Smooth muscle cell (in vitro differentiated cells): ENCODE results near the gene STEEP1. TPM values are rescaled to one million over a fixed set of nuclear protein-coding genes. Genes with fewer than 3 reads are reported as not detected.

Source experiments
- DNase-seq: peaks from one replicate; lab custom pipeline; 2025; ENCODE audit not compliant: unreplicated experiment; lab: John Stamatoyannopoulos, UW
- H2AFZ ChIP-seq: fragments of 200-600 bp; sonication (generic); 2 replicates; pipeline ENCODE4 v1.6.0; 2016; ENCODE audit warnings: antibody characterized with exemption, low read depth, mild to moderate bottlenecking
- H3F3A ChIP-seq: fragments of 200-600 bp; sonication (generic); 2 replicates; pipeline ENCODE4 v1.6.0; 2017; ENCODE audit warnings: antibody characterized with exemption, low read depth
- H3K27ac ChIP-seq: fragments of 200-600 bp; sonication (generic); 2 replicates; pipeline ENCODE4 v1.5.1; 2016; ENCODE audit warnings: low read depth, mild to moderate bottlenecking
- H3K27me3 ChIP-seq: fragments of 200-600 bp; sonication (generic); 2 replicates; pipeline ENCODE4 v1.6.1; 2016; ENCODE audit warnings: low read depth, mild to moderate bottlenecking
- H3K36me3 ChIP-seq: fragments of 200-600 bp; sonication (generic); 2 replicates; pipeline ENCODE4 v1.5.1; 2016; ENCODE audit warnings: low read depth
- H3K4me1 ChIP-seq: fragments of 200-600 bp; sonication (generic); 2 replicates; pipeline ENCODE4 v1.5.1; 2016; ENCODE audit warnings: low read depth
- H3K4me2 ChIP-seq: fragments of 200-600 bp; sonication (generic); 2 replicates; pipeline ENCODE4 v1.6.0; 2016; ENCODE audit warnings: mild to moderate bottlenecking
- H3K4me3 ChIP-seq: fragments of 200-600 bp; sonication (generic); 2 replicates; pipeline ENCODE4 v1.5.1; 2016; ENCODE audit warnings: mild to moderate bottlenecking
- H3K79me2 ChIP-seq: fragments of 200-600 bp; sonication (generic); 2 replicates; pipeline ENCODE4 v1.6.0; 2016; ENCODE audit warnings: low read depth, mild to moderate bottlenecking
- H3K9ac ChIP-seq: fragments of 200-600 bp; sonication (generic); 2 replicates; pipeline ENCODE4 v1.6.0; 2016; ENCODE audit warnings: low read depth
- H3K9me3 ChIP-seq: fragments of 200-600 bp; sonication (generic); replicated peaks from 2 replicates; pipeline ENCODE4 v1.5.1; 2016; ENCODE audit warnings: low read depth
- H4K20me1 ChIP-seq: fragments of 200-600 bp; sonication (generic); 2 replicates; pipeline ENCODE4 v1.6.0; 2016; ENCODE audit warnings: low read depth
- WGBS: methylation state at CpG from one replicate; pipeline ENCODE4 v1.1.7; 2016; ENCODE audit warnings: low lambda C conversion rate; 5-methylcytosine and 5-hydroxymethylcytosine counted together
- polyA plus RNA-seq: library from polyadenylated mRNA; unstranded; fragments of >200 nt; fragmentation: Nextera tagmentation; extraction: Ambion mirVana; gene quantifications from 2 replicates; pipeline ENCODE4 v1.2.1, GENCODE V29; 2016
- total RNA-seq: library from RNA; depleted of rRNA; stranded (reverse); fragments of >200 nt; gene quantifications from 2 replicates; pipeline ENCODE4 v1.2.3, GENCODE V29; 2014
- TF ChIP-seq, protein P1 (sequence below): fragments of 200-600 bp; sonication (generic); IDR thresholded peaks from 2 replicates; pipeline ENCODE4 v1.5.1; 2017; ENCODE audit warnings: borderline replicate concordance, mild to moderate bottlenecking, antibody characterized with exemption; ENCODE audit not compliant: insufficient read depth, poor library complexity, severe bottlenecking

STEEP1 gene
- total and polyA plus RNA-seq, 2 experiments from 2014 or later = 9.8 to 20.6 TPM

DNA sequence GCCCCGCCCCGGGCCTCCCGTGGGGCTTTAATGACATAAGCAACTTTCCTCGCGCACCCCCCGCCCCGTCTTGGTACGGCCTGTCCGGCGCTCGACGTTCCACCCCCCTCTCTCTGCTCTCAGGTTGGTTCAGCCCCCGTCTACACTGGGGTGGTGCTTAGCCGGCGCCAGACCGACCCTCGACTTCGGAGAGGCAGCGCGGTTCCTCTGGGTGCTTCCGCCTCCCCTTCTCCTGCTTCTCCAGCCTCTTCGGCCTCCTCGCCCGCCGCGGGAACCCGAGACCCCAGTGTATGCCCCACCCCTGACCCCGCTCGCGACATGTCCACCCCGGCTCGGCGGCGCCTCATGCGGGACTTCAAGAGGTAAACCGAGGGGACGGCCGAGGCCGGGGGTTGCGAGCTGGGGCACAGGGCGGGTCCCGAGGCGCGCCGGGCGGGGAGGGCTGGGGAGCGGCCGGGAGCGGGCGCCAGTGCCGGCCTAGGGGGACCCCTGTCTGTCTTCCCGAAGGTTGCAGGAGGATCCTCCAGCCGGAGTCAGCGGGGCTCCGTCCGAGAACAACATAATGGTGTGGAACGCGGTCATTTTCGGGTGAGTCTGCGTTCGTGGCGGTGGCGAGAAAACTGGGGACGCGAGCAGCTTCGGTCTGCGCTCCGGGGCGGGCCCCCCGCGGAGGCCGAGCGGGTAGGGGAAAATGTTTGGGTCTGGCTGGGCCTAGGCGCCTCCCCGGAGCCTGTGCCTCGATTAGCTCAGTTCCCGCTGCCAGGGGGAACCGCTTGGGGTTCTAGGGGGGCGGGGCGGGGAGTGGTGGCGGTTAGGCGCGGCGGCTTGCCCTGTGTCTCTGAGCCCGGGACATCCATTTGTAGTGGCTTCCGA is 9.4 kb upstream of the STEEP1 start, which contains the start of gene UBE2A:
Gene UBE2A (plus strand): TSS at position 170 of the 873 bp plus-strand sequence. CDS start 149 bp downstream, at position 319.
- Histone ChIP-seq H4K20me1 (peaks cover 6% of the 10 kb centered on the region), H3K79me2 (peaks cover 16% of the 10 kb centered on the region)
- WGBS = 39% methylated on average over 45 of the region's 86 CpGs

GRCh38 chrX:119573840-119574393 is 8.7 kb upstream of the STEEP1 start:
- Histone ChIP-seq H3F3A (no peaks in the 10 kb centered on the region), H3K4me1 (peaks cover 7% of the 10 kb centered on the region), H3K27me3 (no peaks in the 10 kb centered on the region), H3K4me3 (peak overlapping the region; percentile 85), H3K36me3 (no peaks in the 10 kb centered on the region), H3K9me3 (no peaks in the 10 kb centered on the region), H4K20me1 (peaks cover 6% of the 10 kb centered on the region), H2AFZ (peak overlapping the region; percentile 94), H3K9ac (peak overlapping the region; percentile 90), H3K4me2 (peak overlapping the region; percentile 87), H3K27ac (peak overlapping the region; percentile 87), H3K79me2 (peaks cover 16% of the 10 kb centered on the region)
- TF ChIP-seq, protein P1, sequence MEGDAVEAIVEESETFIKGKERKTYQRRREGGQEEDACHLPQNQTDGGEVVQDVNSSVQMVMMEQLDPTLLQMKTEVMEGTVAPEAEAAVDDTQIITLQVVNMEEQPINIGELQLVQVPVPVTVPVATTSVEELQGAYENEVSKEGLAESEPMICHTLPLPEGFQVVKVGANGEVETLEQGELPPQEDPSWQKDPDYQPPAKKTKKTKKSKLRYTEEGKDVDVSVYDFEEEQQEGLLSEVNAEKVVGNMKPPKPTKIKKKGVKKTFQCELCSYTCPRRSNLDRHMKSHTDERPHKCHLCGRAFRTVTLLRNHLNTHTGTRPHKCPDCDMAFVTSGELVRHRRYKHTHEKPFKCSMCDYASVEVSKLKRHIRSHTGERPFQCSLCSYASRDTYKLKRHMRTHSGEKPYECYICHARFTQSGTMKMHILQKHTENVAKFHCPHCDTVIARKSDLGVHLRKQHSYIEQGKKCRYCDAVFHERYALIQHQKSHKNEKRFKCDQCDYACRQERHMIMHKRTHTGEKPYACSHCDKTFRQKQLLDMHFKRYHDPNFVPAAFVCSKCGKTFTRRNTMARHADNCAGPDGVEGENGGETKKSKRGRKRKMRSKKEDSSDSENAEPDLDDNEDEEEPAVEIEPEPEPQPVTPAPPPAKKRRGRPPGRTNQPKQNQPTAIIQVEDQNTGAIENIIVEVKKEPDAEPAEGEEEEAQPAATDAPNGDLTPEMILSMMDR = no peak
- DNase-seq = peak; percentile 10
- WGBS = 35% methylated on average over 30 of the region's 30 CpGs

More for the DNA sequence above, 9.4 kb upstream of the STEEP1 start, which contains the start of gene UBE2A:
- TF ChIP-seq, protein P1 = peak; percentile 29
- Histone ChIP-seq H3K36me3 (no peaks in the 10 kb centered on the region), H3K4me1 (peaks cover 7% of the 10 kb centered on the region), H3K4me3 (peak within 1 kb of the TSS; percentile 85), H2AFZ (peak within 1 kb of the TSS; percentile 94), H3K9ac (peak within 1 kb of the TSS; percentile 90), H3K4me2 (peak within 1 kb of the TSS; percentile 87), H3K27ac (peak within 1 kb of the TSS; percentile 87), H3F3A (no peaks in the 10 kb centered on the region), H3K9me3 (no peaks in the 10 kb centered on the region), H3K27me3 (no peaks in the 10 kb centered on the region)
- peak; percentile 66 for DNase-seq

DNA sequence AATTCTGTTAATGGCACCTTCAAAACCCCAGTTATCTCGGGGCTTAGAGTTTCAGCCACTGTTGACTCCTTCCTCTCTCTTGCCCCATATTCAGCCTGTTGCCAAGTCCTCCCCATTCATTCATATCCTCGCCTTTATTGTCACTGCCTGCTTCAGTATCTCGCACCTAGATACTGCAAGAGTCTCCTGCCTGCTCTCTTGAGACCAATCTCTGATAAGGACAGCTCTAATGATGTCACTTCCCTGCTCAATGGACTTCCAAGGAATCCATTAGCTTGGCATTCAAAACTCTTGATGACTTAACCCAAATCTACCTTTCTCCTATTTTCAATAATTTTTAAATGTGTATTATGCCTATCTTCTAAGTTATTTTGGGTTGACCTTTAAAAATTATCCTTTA is 8.0 kb upstream of the STEEP1 start:
- TF ChIP-seq, protein P1 = no peak
- Histone ChIP-seq H2AFZ (peak overlapping the region; percentile 94), H3F3A (no peaks in the 10 kb centered on the region), H3K9me3 (no peaks in the 10 kb centered on the region), H3K79me2 (peaks cover 16% of the 10 kb centered on the region), H3K27me3 (no peaks in the 10 kb centered on the region), H3K9ac (no peak overlapping the region), H3K36me3 (no peaks in the 10 kb centered on the region), H3K4me3 (peak overlapping the region; percentile 85), H3K4me1 (peaks cover 7% of the 10 kb centered on the region), H3K27ac (no peak overlapping the region), H3K4me2 (peak overlapping the region; percentile 87), H4K20me1 (peaks cover 6% of the 10 kb centered on the region)
- 61% methylated on average over 3 of the region's 3 CpGs for WGBS
- no peak for DNase-seq
